ENCODE data around the gene NFATC3.

NFATC3 gene

GRCh38 chr16:68252383-68252782 lies 167.2 kb downstream of the NFATC3 start:
- no peak for DNase-seq (ENCODE audit: low spot score)
- no peak for TF ChIP-seq CTCF (IDR thresholded peaks at IDR 0.05; ENCODE audit: extremely low read depth, insufficient read depth, missing control alignments)
- in situ Hi-C loops (cut with MboI; ENCODE audit: low pct_unique_long_range_greater_than_20kb, low sequenced_read_pairs, unreplicated experiment), result no loop called here

GRCh38 chr16:68253721-68254120 lies 168.6 kb downstream of the NFATC3 start:
- in situ Hi-C loops (cut with MboI; ENCODE audit: low pct_unique_long_range_greater_than_20kb, low sequenced_read_pairs, unreplicated experiment), result no loop called here
- DNase-seq (ENCODE audit: low spot score), result no peak
- no peak for TF ChIP-seq CTCF (IDR thresholded peaks at IDR 0.05; ENCODE audit: extremely low read depth, insufficient read depth, missing control alignments)

DNA sequence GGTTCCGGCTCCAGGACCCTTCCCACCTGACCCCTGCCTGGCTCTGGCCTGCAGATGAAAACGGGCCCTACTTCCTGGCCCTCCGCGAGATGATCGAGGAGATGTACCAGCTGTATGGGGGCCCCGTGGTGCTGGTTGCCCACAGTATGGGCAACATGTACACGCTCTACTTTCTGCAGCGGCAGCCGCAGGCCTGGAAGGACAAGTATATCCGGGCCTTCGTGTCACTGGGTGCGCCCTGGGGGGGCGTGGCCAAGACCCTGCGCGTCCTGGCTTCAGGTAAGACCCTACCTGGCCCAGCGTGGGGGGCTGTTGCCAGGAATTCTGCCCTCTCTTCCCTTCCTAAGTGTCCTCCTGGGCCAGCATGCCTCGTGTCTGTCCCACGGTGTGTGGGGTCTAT lies 170.5 kb downstream of the NFATC3 start:
- no peak for TF ChIP-seq CTCF (IDR thresholded peaks at IDR 0.05; ENCODE audit: extremely low read depth, insufficient read depth, missing control alignments)
- in situ Hi-C loops (cut with MboI; ENCODE audit: low pct_unique_long_range_greater_than_20kb, low sequenced_read_pairs, unreplicated experiment), result no loop called here

DNA sequence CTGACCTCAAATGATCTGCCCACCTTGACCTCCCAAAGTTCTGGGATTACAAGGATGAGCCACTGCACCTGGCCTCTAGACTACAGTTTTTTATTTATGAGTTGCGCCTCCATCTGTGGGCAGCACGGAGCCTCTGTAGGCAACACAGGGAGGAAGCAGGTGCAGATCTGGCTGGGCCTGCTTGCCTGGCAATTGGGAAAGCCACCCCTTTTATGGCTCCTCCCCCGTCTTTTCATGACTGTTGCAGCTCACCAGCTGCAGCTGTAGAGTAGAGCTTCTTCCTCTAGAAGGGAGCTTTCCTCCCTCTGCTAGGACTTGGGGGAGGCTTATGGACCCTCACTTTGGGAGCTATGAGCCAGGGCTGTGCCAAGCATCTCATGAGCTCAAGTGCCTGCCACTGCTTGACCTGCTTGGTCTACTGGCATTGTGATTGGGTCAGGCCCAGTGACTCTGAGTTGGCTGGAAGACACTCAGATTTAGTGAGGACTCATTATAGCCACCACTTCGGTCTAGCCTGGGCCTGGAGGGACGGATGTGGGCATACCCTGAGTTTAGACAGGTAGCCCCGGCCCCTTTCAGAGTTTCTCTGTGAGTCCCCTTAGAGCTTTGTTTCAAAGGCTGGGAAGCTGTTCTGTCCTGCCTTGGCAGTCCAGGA lies 172.2 kb downstream of the NFATC3 start:
- peak; percentile 87 for DNase-seq (ENCODE audit: low spot score)

More for the DNA sequence above, 170.5 kb downstream of the NFATC3 start:
- DNase-seq (ENCODE audit: low spot score), result no peak

GRCh38 chr16:68257906-68258800 lies 173.0 kb downstream of the NFATC3 start:
- DNase-seq (ENCODE audit: low spot score), result no peak
- in situ Hi-C loops (cut with MboI; ENCODE audit: low pct_unique_long_range_greater_than_20kb, low sequenced_read_pairs, unreplicated experiment), result no loop called here
- TF ChIP-seq CTCF (IDR thresholded peaks at IDR 0.05; ENCODE audit: extremely low read depth, insufficient read depth, missing control alignments), result no peak

More for the DNA sequence above, 172.2 kb downstream of the NFATC3 start:
- no peak for TF ChIP-seq CTCF (IDR thresholded peaks at IDR 0.05; ENCODE audit: extremely low read depth, insufficient read depth, missing control alignments)
- in situ Hi-C loops (cut with MboI; ENCODE audit: low pct_unique_long_range_greater_than_20kb, low sequenced_read_pairs, unreplicated experiment), result no loop called here

DNA sequence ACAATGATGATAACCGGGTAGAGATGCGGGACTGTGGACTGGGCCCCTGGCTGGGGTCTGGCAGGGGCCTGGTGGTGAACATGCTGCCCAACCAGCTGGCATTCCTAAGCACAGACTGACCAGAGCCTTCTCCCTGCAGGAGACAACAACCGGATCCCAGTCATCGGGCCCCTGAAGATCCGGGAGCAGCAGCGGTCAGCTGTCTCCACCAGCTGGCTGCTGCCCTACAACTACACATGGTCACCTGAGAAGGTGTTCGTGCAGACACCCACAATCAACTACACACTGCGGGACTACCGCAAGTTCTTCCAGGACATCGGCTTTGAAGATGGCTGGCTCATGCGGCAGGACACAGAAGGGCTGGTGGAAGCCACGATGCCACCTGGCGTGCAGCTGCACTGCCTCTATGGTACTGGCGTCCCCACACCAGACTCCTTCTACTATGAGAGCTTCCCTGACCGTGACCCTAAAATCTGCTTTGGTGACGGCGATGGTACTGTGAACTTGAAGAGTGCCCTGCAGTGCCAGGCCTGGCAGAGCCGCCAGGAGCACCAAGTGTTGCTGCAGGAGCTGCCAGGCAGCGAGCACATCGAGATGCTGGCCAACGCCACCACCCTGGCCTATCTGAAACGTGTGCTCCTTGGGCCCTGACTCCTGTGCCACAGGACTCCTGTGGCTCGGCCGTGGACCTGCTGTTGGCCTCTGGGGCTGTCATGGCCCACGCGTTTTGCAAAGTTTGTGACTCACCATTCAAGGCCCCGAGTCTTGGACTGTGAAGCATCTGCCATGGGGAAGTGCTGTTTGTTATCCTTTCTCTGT lies 174.0 kb downstream of the NFATC3 start:
- in situ Hi-C loops (cut with MboI; ENCODE audit: low pct_unique_long_range_greater_than_20kb, low sequenced_read_pairs, unreplicated experiment), result no loop called here
- DNase-seq (ENCODE audit: low spot score), result no peak

More for the DNA sequence above, 174.0 kb downstream of the NFATC3 start:
- TF ChIP-seq CTCF (IDR thresholded peaks at IDR 0.05; ENCODE audit: extremely low read depth, insufficient read depth, missing control alignments), result no peak
